WERI-Rb-1 (cell line): ENCODE data around the gene MACIR.

Experiments
- DNase-seq: peaks from one replicate; pipeline ENCODE4 v3.0.0-alpha.2; 2020
- H3K27ac ChIP-seq: fragments of 250-450 bp; sonication (Bioruptor Pico); 2 replicates; pipeline ENCODE4 v1.5.1; 2020; ENCODE audit warnings: mild to moderate bottlenecking, moderate library complexity
- H3K27me3 ChIP-seq: fragments of 250-450 bp; sonication (Bioruptor Pico); 2 replicates; pipeline ENCODE4 v1.5.1; 2021; ENCODE audit warnings: mild to moderate bottlenecking, low read depth, moderate library complexity; ENCODE audit not compliant: insufficient read depth, severe bottlenecking
- H3K36me3 ChIP-seq: fragments of 250-450 bp; sonication (Bioruptor Pico); 2 replicates; pipeline ENCODE4 v1.5.1; 2020; ENCODE audit warnings: mild to moderate bottlenecking, moderate library complexity
- H3K4me3 ChIP-seq: 2 replicates; pipeline ENCODE4 v1.5.1; 2011; ENCODE audit warnings: low read depth, mild to moderate bottlenecking, control low read depth, low read length
- H3K9me3 ChIP-seq: fragments of 250-450 bp; sonication (Bioruptor Pico); 2 replicates; pipeline ENCODE4 v1.5.1; 2021; ENCODE audit warnings: mild to moderate bottlenecking, moderate library complexity; ENCODE audit not compliant: severe bottlenecking
- CTCF ChIP-seq: IDR thresholded peaks from 2 replicates; pipeline ENCODE4 v1.5.1; 2011; ENCODE audit warnings: low read depth, mild to moderate bottlenecking, control low read depth, inconsistent platforms, low read length

MACIR gene

GRCh38 chr5:103307470-103307869, 48.9 kb downstream of the MACIR start:
- DNase-seq = no peak
- Histone ChIP-seq H3K27me3 (no peaks in the 10 kb centered on the region), H3K9me3 (no peaks in the 10 kb centered on the region), H3K36me3 (no peaks in the 10 kb centered on the region), H3K4me3 (no peak overlapping the region), H3K27ac (no peak overlapping the region)
- TF ChIP-seq CTCF = no peak

GRCh38 chr5:103308774-103309173, 50.2 kb downstream of the MACIR start:
- no peaks in the 10 kb centered on the region for H3K9me3 ChIP-seq
- H3K27me3 ChIP-seq = no peaks in the 10 kb centered on the region
- no peak for DNase-seq
- no peak overlapping the region for H3K4me3 ChIP-seq
- no peak overlapping the region for H3K27ac ChIP-seq
- TF ChIP-seq CTCF = no peak
- no peaks in the 10 kb centered on the region for H3K36me3 ChIP-seq

- Histone ChIP-seq H3K36me3 (no peaks in the 10 kb centered on the region), H3K4me3 (no peak overlapping the region), H3K27me3 (no peaks in the 10 kb centered on the region), H3K27ac (no peak overlapping the region), H3K9me3 (no peaks in the 10 kb centered on the region)
- DNase-seq = no peak
- TF ChIP-seq CTCF = no peak
These were observed 54.5 kb downstream of the MACIR start for GRCh38 chr5:103313056-103313455.

GRCh38 chr5:103315455-103315854, 56.9 kb downstream of the MACIR start:
- no peak overlapping the region for H3K4me3 ChIP-seq
- no peak for TF ChIP-seq CTCF
- no peak for DNase-seq
- no peaks in the 10 kb centered on the region for H3K36me3 ChIP-seq
- no peak overlapping the region for H3K27ac ChIP-seq
- no peaks in the 10 kb centered on the region for H3K9me3 ChIP-seq
- no peaks in the 10 kb centered on the region for H3K27me3 ChIP-seq

- Histone ChIP-seq H3K36me3 (no peaks in the 10 kb centered on the region), H3K27ac (no peak overlapping the region), H3K9me3 (no peaks in the 10 kb centered on the region), H3K27me3 (no peaks in the 10 kb centered on the region), H3K4me3 (no peak overlapping the region)
- no peak for TF ChIP-seq CTCF
- no peak for DNase-seq
These were observed 68.9 kb downstream of the MACIR start for GRCh38 chr5:103327451-103327850.

GRCh38 chr5:103327893-103328292, 69.3 kb downstream of the MACIR start:
- Histone ChIP-seq H3K9me3 (no peaks in the 10 kb centered on the region), H3K27ac (no peak overlapping the region), H3K4me3 (no peak overlapping the region), H3K36me3 (no peaks in the 10 kb centered on the region), H3K27me3 (no peaks in the 10 kb centered on the region)
- TF ChIP-seq CTCF = no peak
- DNase-seq = no peak
